Measurements from ENCODE around the gene AMBN.

Gene AMBN

GRCh38 chr4:70591955-70592582, at the start of gene AMBN:
AMBN (plus strand) TSS chr4:70592256; CDS start chr4:70592359, 103 bp downstream.
- no peaks in the 10 kb centered on the region for H3K36me3 ChIP-seq (ENCODE audit: control insufficient read depth, insufficient read depth, low read length)
- H3K27me3 ChIP-seq (replicated peaks; ENCODE audit: control insufficient read depth, insufficient read depth, low read length): no peaks in the 10 kb centered on the region
- TF ChIP-seq, protein P1, sequence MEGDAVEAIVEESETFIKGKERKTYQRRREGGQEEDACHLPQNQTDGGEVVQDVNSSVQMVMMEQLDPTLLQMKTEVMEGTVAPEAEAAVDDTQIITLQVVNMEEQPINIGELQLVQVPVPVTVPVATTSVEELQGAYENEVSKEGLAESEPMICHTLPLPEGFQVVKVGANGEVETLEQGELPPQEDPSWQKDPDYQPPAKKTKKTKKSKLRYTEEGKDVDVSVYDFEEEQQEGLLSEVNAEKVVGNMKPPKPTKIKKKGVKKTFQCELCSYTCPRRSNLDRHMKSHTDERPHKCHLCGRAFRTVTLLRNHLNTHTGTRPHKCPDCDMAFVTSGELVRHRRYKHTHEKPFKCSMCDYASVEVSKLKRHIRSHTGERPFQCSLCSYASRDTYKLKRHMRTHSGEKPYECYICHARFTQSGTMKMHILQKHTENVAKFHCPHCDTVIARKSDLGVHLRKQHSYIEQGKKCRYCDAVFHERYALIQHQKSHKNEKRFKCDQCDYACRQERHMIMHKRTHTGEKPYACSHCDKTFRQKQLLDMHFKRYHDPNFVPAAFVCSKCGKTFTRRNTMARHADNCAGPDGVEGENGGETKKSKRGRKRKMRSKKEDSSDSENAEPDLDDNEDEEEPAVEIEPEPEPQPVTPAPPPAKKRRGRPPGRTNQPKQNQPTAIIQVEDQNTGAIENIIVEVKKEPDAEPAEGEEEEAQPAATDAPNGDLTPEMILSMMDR (IDR thresholded peaks at IDR 0.05; ENCODE audit: insufficient read depth, low read length, poor library complexity, severe bottlenecking): no peak
- no peak within 1 kb of the TSS for H3K4me3 ChIP-seq (replicated peaks; ENCODE audit: low read depth, low read length)
- no peak for DNase-seq (ENCODE audit: extremely low read depth, insufficient read length)

GRCh38 chr4:70544279-70544868, 47.7 kb upstream of the AMBN start:
- Histone ChIP-seq H3K4me3 (replicated peaks; ENCODE audit: low read depth, low read length) (no peak overlapping the region), H3K27me3 (replicated peaks; ENCODE audit: control insufficient read depth, insufficient read depth, low read length) (no peaks in the 10 kb centered on the region), H3K36me3 (ENCODE audit: control insufficient read depth, insufficient read depth, low read length) (no peaks in the 10 kb centered on the region)
- TF ChIP-seq, protein P1 (IDR thresholded peaks at IDR 0.05; ENCODE audit: insufficient read depth, low read length, poor library complexity, severe bottlenecking): peak; percentile 76
- no peak for DNase-seq (ENCODE audit: extremely low read depth, insufficient read length)

GRCh38 chr4:70556856-70557255, 35.2 kb upstream of the AMBN start:
- H3K36me3 ChIP-seq (ENCODE audit: control insufficient read depth, insufficient read depth, low read length): no peaks in the 10 kb centered on the region
- H3K27me3 ChIP-seq (replicated peaks; ENCODE audit: control insufficient read depth, insufficient read depth, low read length): no peaks in the 10 kb centered on the region
- H3K4me3 ChIP-seq (replicated peaks; ENCODE audit: low read depth, low read length): no peak overlapping the region
- DNase-seq (ENCODE audit: extremely low read depth, insufficient read length): no peak
- TF ChIP-seq, protein P1 (IDR thresholded peaks at IDR 0.05; ENCODE audit: insufficient read depth, low read length, poor library complexity, severe bottlenecking): no peak

GRCh38 chr4:70559211-70559830, 32.7 kb upstream of the AMBN start:
- TF ChIP-seq, protein P1 (IDR thresholded peaks at IDR 0.05; ENCODE audit: insufficient read depth, low read length, poor library complexity, severe bottlenecking): peak; percentile 81
- Histone ChIP-seq H3K36me3 (ENCODE audit: control insufficient read depth, insufficient read depth, low read length) (no peaks in the 10 kb centered on the region), H3K4me3 (replicated peaks; ENCODE audit: low read depth, low read length) (no peak overlapping the region), H3K27me3 (replicated peaks; ENCODE audit: control insufficient read depth, insufficient read depth, low read length) (no peaks in the 10 kb centered on the region)
- no peak for DNase-seq (ENCODE audit: extremely low read depth, insufficient read length)

- TF ChIP-seq, protein P1 (IDR thresholded peaks at IDR 0.05; ENCODE audit: insufficient read depth, low read length, poor library complexity, severe bottlenecking): no peak
- H3K27me3 ChIP-seq (replicated peaks; ENCODE audit: control insufficient read depth, insufficient read depth, low read length): no peaks in the 10 kb centered on the region
- DNase-seq (ENCODE audit: extremely low read depth, insufficient read length): no peak
- no peaks in the 10 kb centered on the region for H3K36me3 ChIP-seq (ENCODE audit: control insufficient read depth, insufficient read depth, low read length)
- H3K4me3 ChIP-seq (replicated peaks; ENCODE audit: low read depth, low read length): no peak overlapping the region
Observed at GRCh38 chr4:70559924-70560323, 32.1 kb upstream of the AMBN start.
